Liver (tissue), 9 donors: ENCODE measurements around the gene CDHR2. TPM values are rescaled to one million over a fixed set of nuclear protein-coding genes. Genes with fewer than 3 reads are reported as not detected.

Source experiments
- DNase-seq: peaks from one replicate; pipeline ENCODE4 v3.0.0-alpha.2; 2017; ENCODE audit warnings: low spot score
- H3K27ac ChIP-seq, 2 donors: one replicate each; pipeline ENCODE4 v1.7.0; 2013; ENCODE audit warnings: inconsistent platforms in 2 of 2, low read length in 2 of 2, control low read depth in 1 of 2, low read depth in 1 of 2, mild to moderate bottlenecking in 1 of 2
- H3K27me3 ChIP-seq, 4 donors: one replicate each; pipeline versions ENCODE4 v1.6.1 to v1.7.0; 2013; ENCODE audit warnings: low read length in 3 of 4, inconsistent platforms in 1 of 4, mild to moderate bottlenecking in 1 of 4, moderate library complexity in 1 of 4; ENCODE audit not compliant: control insufficient read depth in 4 of 4, insufficient read depth in 4 of 4
- H3K36me3 ChIP-seq, 4 donors: one replicate each; pipeline versions ENCODE4 v1.6.1 to v1.7.0; 2013; ENCODE audit warnings: low read length in 3 of 4, mild to moderate bottlenecking in 3 of 4, low read depth in 1 of 4, moderate library complexity in 1 of 4; ENCODE audit not compliant: control insufficient read depth in 4 of 4, insufficient read depth in 3 of 4
- H3K4me1 ChIP-seq, 4 donors: one replicate each; pipeline versions ENCODE4 v1.6.1 to v1.7.0; 2013; ENCODE audit warnings: low read length in 3 of 4, mild to moderate bottlenecking in 3 of 4, moderate library complexity in 1 of 4; ENCODE audit not compliant: control insufficient read depth in 4 of 4, insufficient read depth in 4 of 4
- H3K4me3 ChIP-seq, 3 donors: one replicate each; pipeline versions ENCODE4 v1.6.1 to v1.7.0; 2013; ENCODE audit warnings: low read length in 3 of 3, control low read depth in 1 of 3, low read depth in 1 of 3, mild to moderate bottlenecking in 1 of 3
- H3K9ac ChIP-seq, 2 donors: one replicate each; pipeline ENCODE4 v1.7.0; 2013; ENCODE audit warnings: low read length in 2 of 2, mild to moderate bottlenecking in 2 of 2, moderate library complexity in 2 of 2, control low read depth in 1 of 2, low read depth in 1 of 2
- H3K9me3 ChIP-seq, 4 donors: one replicate each; pipeline versions ENCODE4 v1.6.1 to v1.7.0; 2013; ENCODE audit warnings: low read length in 3 of 4; ENCODE audit not compliant: control insufficient read depth in 4 of 4
- EGR1 ChIP-seq, 2 donors: IDR thresholded peaks; 2 replicates each; pipeline ENCODE4 v1.6.1; 2016 to 2018; ENCODE audit warnings: antibody characterized with exemption in 2 of 2, low read depth in 2 of 2
- FOXA1 ChIP-seq: IDR thresholded peaks from 2 replicates; pipeline ENCODE4 v1.6.1; 2016; ENCODE audit warnings: antibody characterized with exemption
- FOXA2 ChIP-seq: IDR thresholded peaks from 2 replicates; pipeline ENCODE4 v1.6.1; 2016; ENCODE audit warnings: antibody characterized with exemption
- GABPA ChIP-seq, 2 donors: IDR thresholded peaks in 1 of 2; conservative IDR thresholded peaks in 1 of 2; 2 replicates each; pipeline ENCODE4 v1.6.1; 2016; ENCODE audit warnings: antibody characterized with exemption in 2 of 2, mild to moderate bottlenecking in 1 of 2, moderate library complexity in 1 of 2
- HNF4A ChIP-seq, 2 donors: conservative IDR thresholded peaks; 2 replicates each; pipeline ENCODE4 v1.6.1; 2016; ENCODE audit warnings: antibody characterized with exemption in 2 of 2, mild to moderate bottlenecking in 2 of 2
- HNF4G ChIP-seq: IDR thresholded peaks from 2 replicates; pipeline ENCODE4 v1.6.1; 2016; ENCODE audit warnings: antibody characterized with exemption
- JUND ChIP-seq, 2 donors: IDR thresholded peaks; 2 replicates each; pipeline ENCODE4 v1.6.1; 2016; ENCODE audit warnings: antibody characterized with exemption in 2 of 2
- NR2F2 ChIP-seq: IDR thresholded peaks from 2 replicates; pipeline ENCODE4 v1.6.1; 2016; ENCODE audit warnings: antibody characterized with exemption
- RAD21 ChIP-seq, 2 donors: IDR thresholded peaks; 2 replicates each; pipeline ENCODE4 v1.6.1; 2016; ENCODE audit warnings: antibody characterized with exemption in 2 of 2, mild to moderate bottlenecking in 2 of 2
- RXRA ChIP-seq, 2 donors: IDR thresholded peaks; 2 replicates each; pipeline ENCODE4 v1.6.1; 2017 to 2018; ENCODE audit warnings: antibody characterized with exemption in 2 of 2, mild to moderate bottlenecking in 1 of 2
- SP1 ChIP-seq: IDR thresholded peaks from 2 replicates; pipeline ENCODE4 v1.6.1; 2018; ENCODE audit warnings: antibody characterized with exemption, mild to moderate bottlenecking
- TAF1 ChIP-seq: conservative IDR thresholded peaks from 2 replicates; pipeline ENCODE4 v1.6.1; 2016; ENCODE audit warnings: antibody characterized with exemption, mild to moderate bottlenecking
- YY1 ChIP-seq: IDR thresholded peaks from 2 replicates; pipeline ENCODE4 v1.6.1; 2016; ENCODE audit warnings: antibody characterized with exemption, mild to moderate bottlenecking
- ZBTB33 ChIP-seq: IDR thresholded peaks from 2 replicates; pipeline ENCODE4 v1.6.1; 2016; ENCODE audit warnings: antibody characterized with exemption
- WGBS: extraction: QIAGEN DNeasy Blood & Tissue Kit; methylation state at CpG from one replicate; pipeline ENCODE4 v1.1.7; 2013; 5-methylcytosine and 5-hydroxymethylcytosine counted together
- polyA plus RNA-seq, 2 donors: library from polyadenylated mRNA; stranded (reverse) in 1 of 2; unstranded in 1 of 2; fragments of 200-250 nt in 1 of 2; fragments of >200 nt in 1 of 2; fragmentation: Nextera tagmentation in 1 of 2; extraction: Ambion mirVana in 1 of 2; gene quantifications; one replicate each; pipeline versions ENCODE4 v1.2.1 to v1.2.3, GENCODE V29; 2013 to 2015
- total RNA-seq, 2 donors: library from RNA; depleted of rRNA; stranded (reverse); fragments of >200 nt; gene quantifications; one replicate each; pipeline ENCODE4 v1.2.3, GENCODE V29; 2014
- TF ChIP-seq, protein P1 (sequence below): IDR thresholded peaks from 2 replicates; pipeline ENCODE4 v1.6.1; 2016; ENCODE audit warnings: antibody characterized with exemption
- TF ChIP-seq, protein P2 (sequence below): fragments of 150-350 bp; IDR thresholded peaks from 2 replicates; pipeline ENCODE4 v1.5.1; 2017; ENCODE audit warnings: improper control_type of control experiment, low read depth, low read length; ENCODE audit not compliant: missing input control
- TF ChIP-seq, protein P3 (sequence below): IDR thresholded peaks from 2 replicates; pipeline ENCODE4 v1.6.1; 2016; ENCODE audit warnings: antibody characterized with exemption
- donor health status: healthy.
- donor health status: healthy.
- donor health status: healthy.
- donor health status: healthy.
- donor health status: healthy.

Gene CDHR2
- total and polyA plus RNA-seq, 4 donors: 8.8 to 23.8 (median 16.6) TPM

GRCh38 chr5:176620333-176620981 lies 71.3 kb downstream of the CDHR2 start:
- TF ChIP-seq EGR1 (IDR thresholded peaks at IDR 0.05; ENCODE audit: low read depth in 2 of 2): no peak
- no peak for TF ChIP-seq ZBTB33
- TF ChIP-seq GABPA (IDR thresholded peaks at IDR 0.05 in 1 of 2, conservative IDR thresholded peaks at IDR 0.05 in 1 of 2): no peak
- TF ChIP-seq RXRA (IDR thresholded peaks at IDR 0.05): no peak
- TF ChIP-seq JUND (IDR thresholded peaks at IDR 0.05): no peak
- TF ChIP-seq SP1: no peak
- no peak for TF ChIP-seq YY1
- no peak for TF ChIP-seq RAD21 (IDR thresholded peaks at IDR 0.05)
- TF ChIP-seq FOXA2: no peak
- H3K4me3 ChIP-seq: no peak overlapping the region
- WGBS: 7% methylated on average over 32 of the region's 32 CpGs
- H3K4me1 ChIP-seq: peaks cover 0 to 4% (median 0%) of the 10 kb centered on the region in 4 donors
- no peak overlapping the region for H3K27ac ChIP-seq
- no peaks in the 10 kb centered on the region for H3K9me3 ChIP-seq
- H3K9ac ChIP-seq: no peak overlapping the region
- H3K36me3 ChIP-seq: no peaks in the 10 kb centered on the region
- H3K27me3 ChIP-seq: peaks cover 0 to 17% (median 10%) of the 10 kb centered on the region in 4 donors
- no peak for DNase-seq

GRCh38 chr5:176621661-176622079 lies 72.5 kb downstream of the CDHR2 start:
- no peak for TF ChIP-seq RXRA (IDR thresholded peaks at IDR 0.05)
- no peak for TF ChIP-seq SP1
- TF ChIP-seq EGR1 (IDR thresholded peaks at IDR 0.05; ENCODE audit: low read depth in 2 of 2): no peak
- no peak for TF ChIP-seq NR2F2
- no peak for TF ChIP-seq RAD21 (IDR thresholded peaks at IDR 0.05)
- TF ChIP-seq FOXA1: no peak
- no peak for TF ChIP-seq GABPA (IDR thresholded peaks at IDR 0.05 in 1 of 2, conservative IDR thresholded peaks at IDR 0.05 in 1 of 2)
- no peak for TF ChIP-seq ZBTB33
- TF ChIP-seq HNF4A (conservative IDR thresholded peaks at IDR 0.05): no peak
- no peak for TF ChIP-seq HNF4G
- no peak for TF ChIP-seq TAF1
- no peak for TF ChIP-seq JUND (IDR thresholded peaks at IDR 0.05)
- TF ChIP-seq, protein P1, sequence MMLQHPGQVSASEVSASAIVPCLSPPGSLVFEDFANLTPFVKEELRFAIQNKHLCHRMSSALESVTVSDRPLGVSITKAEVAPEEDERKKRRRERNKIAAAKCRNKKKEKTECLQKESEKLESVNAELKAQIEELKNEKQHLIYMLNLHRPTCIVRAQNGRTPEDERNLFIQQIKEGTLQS: no peak
- TF ChIP-seq, protein P2, sequence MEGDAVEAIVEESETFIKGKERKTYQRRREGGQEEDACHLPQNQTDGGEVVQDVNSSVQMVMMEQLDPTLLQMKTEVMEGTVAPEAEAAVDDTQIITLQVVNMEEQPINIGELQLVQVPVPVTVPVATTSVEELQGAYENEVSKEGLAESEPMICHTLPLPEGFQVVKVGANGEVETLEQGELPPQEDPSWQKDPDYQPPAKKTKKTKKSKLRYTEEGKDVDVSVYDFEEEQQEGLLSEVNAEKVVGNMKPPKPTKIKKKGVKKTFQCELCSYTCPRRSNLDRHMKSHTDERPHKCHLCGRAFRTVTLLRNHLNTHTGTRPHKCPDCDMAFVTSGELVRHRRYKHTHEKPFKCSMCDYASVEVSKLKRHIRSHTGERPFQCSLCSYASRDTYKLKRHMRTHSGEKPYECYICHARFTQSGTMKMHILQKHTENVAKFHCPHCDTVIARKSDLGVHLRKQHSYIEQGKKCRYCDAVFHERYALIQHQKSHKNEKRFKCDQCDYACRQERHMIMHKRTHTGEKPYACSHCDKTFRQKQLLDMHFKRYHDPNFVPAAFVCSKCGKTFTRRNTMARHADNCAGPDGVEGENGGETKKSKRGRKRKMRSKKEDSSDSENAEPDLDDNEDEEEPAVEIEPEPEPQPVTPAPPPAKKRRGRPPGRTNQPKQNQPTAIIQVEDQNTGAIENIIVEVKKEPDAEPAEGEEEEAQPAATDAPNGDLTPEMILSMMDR: no peak
- TF ChIP-seq, protein P3, sequence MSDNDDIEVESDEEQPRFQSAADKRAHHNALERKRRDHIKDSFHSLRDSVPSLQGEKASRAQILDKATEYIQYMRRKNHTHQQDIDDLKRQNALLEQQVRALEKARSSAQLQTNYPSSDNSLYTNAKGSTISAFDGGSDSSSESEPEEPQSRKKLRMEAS: no peak
- no peak for TF ChIP-seq FOXA2
- DNase-seq: no peak
- H3K27ac ChIP-seq: no peak overlapping the region
- H3K4me1 ChIP-seq: peaks cover 0 to 4% (median 0%) of the 10 kb centered on the region in 4 donors
- H3K9ac ChIP-seq: no peak overlapping the region
- no peak overlapping the region for H3K4me3 ChIP-seq
- H3K36me3 ChIP-seq: no peaks in the 10 kb centered on the region
- peaks cover 0 to 17% (median 10%) of the 10 kb centered on the region in 4 donors for H3K27me3 ChIP-seq
- 65% methylated on average over 13 of the region's 13 CpGs for WGBS
- no peaks in the 10 kb centered on the region for H3K9me3 ChIP-seq
